K562 (cell line): ENCODE measurements around the gene NTRK1. TPM values are rescaled to one million over a fixed set of nuclear protein-coding genes. Genes with fewer than 3 reads are reported as not detected.

Source experiments
- BCOR ChIP-seq: fragments of 450-650 bp; IDR thresholded peaks from 2 replicates; pipeline ENCODE4 v1.6.1; 2016
- CHD4 ChIP-seq: fragments of 200-600 bp; sonication (generic); IDR thresholded peaks from 3 replicates; pipeline ENCODE4 v1.6.1; 2012; ENCODE audit warnings: low read depth, mild to moderate bottlenecking, mixed read lengths, low read length, inconsistent platforms; ENCODE audit not compliant: insufficient read depth, insufficient replicate concordance, poor library complexity, severe bottlenecking
- DNMT1 ChIP-seq: fragments of 450-650 bp; IDR thresholded peaks from 2 replicates; pipeline ENCODE4 v1.6.1; 2016; ENCODE audit warnings: antibody characterized with exemption, mild to moderate bottlenecking
- ELF2 ChIP-seq: fragments of 250-450 bp; sonication (Bioruptor Pico); IDR thresholded peaks from 2 replicates; pipeline ENCODE4 v1.5.0; 2021; ENCODE audit warnings: mild to moderate bottlenecking
- HDAC8 ChIP-seq: fragments of 450-650 bp; IDR thresholded peaks from 2 replicates; pipeline ENCODE4 v1.6.1; 2016; ENCODE audit warnings: mild to moderate bottlenecking, missing genetic modification characterization, moderate library complexity, missing compliant biosample characterization
- KLF10 ChIP-seq: fragments of 250-450 bp; sonication (Bioruptor Pico); IDR thresholded peaks from 2 replicates; pipeline ENCODE4 v1.6.1; 2021; ENCODE audit warnings: matching md5 sums
- MCM2 ChIP-seq: fragments of 450-650 bp; IDR thresholded peaks from 2 replicates; pipeline ENCODE4 v1.6.1; 2017; ENCODE audit warnings: low read depth, mild to moderate bottlenecking
- NRF1 ChIP-seq, 2 experiments: fragments of 450-650 bp; IDR thresholded peaks in 1 of 2; conservative IDR thresholded peaks in 1 of 2; 2 replicates each; pipeline ENCODE4 v1.6.1; 2014; ENCODE audit warnings: mild to moderate bottlenecking in 2 of 2
- OTX1 ChIP-seq: fragments of 450-650 bp; formaldehyde crosslinking; IDR thresholded peaks from 2 replicates; pipeline ENCODE4 v1.4.0; 2022; ENCODE audit warnings: mild to moderate bottlenecking
- YY1 ChIP-seq, 3 experiments: IDR thresholded peaks; 2 replicates each; pipeline ENCODE4 v1.6.1; 2011; ENCODE audit warnings: low read length in 2 of 3, mild to moderate bottlenecking in 2 of 3, moderate library complexity in 2 of 3, borderline replicate concordance in 1 of 3, control low read depth in 1 of 3, low read depth in 1 of 3; ENCODE audit not compliant: insufficient read depth in 3 of 3, insufficient replicate concordance in 2 of 3, control insufficient read depth in 1 of 3, insufficient read length in 1 of 3; ENCODE audit errors: extremely low read depth in 1 of 3
- ZKSCAN3 ChIP-seq: fragments of 250-450 bp; sonication (Bioruptor Pico); IDR thresholded peaks from 2 replicates; pipeline ENCODE4 v1.4.0; 2020
- ZNF583 ChIP-seq: fragments of 250-450 bp; sonication (Bioruptor Pico); IDR thresholded peaks from 2 replicates; pipeline ENCODE4 v1.4.0; 2020
- ZSCAN29 ChIP-seq: fragments of 450-650 bp; IDR thresholded peaks from 2 replicates; pipeline ENCODE4 v1.6.1; 2017
- polyA plus RNA-seq, 8 experiments: library from polyadenylated mRNA; depleted of rRNA in 4 of 8; stranded (reverse) in 5 of 8; unstranded in 3 of 8; fragments of >200 nt; fragmentation: Nextera tagmentation in 2 of 8; fragmentation: Illumina TruSeq in 1 of 8; extraction: Ambion mirVana in 2 of 8; extraction: Trizol in 1 of 8; gene quantifications; 2 replicates each; pipeline versions ENCODE4 v1.2.1 to v1.2.3, GENCODE V29; 2011 to 2014; ENCODE audit warnings: inconsistent platforms in 1 of 8, missing spikeins in 1 of 8
- total RNA-seq, 7 experiments: library from RNA; depleted of rRNA in 6 of 7; stranded (reverse); fragments of >200 nt in 6 of 7; fragmentation: Illumina TruSeq in 2 of 7; extraction: Trizol in 2 of 7; gene quantifications; 2 replicates each; pipeline versions ENCODE4 v1.2.1 to v1.2.3, GENCODE V29; 2011 to 2021; ENCODE audit warnings: low replicate concordance in 1 of 7
- TF ChIP-seq, protein P1 (sequence below): fragments of 250-450 bp; sonication (Bioruptor Pico); IDR thresholded peaks from 2 replicates; pipeline ENCODE4 v1.5.0; 2021
- TF ChIP-seq, protein P2 (sequence below): fragments of 450-650 bp; IDR thresholded peaks from 2 replicates; pipeline ENCODE4 v1.6.1; 2016; ENCODE audit warnings: mild to moderate bottlenecking
- TF ChIP-seq, protein P3 (sequence below): fragments of 250-450 bp; sonication (Bioruptor Pico); IDR thresholded peaks from 2 replicates; pipeline ENCODE4 v1.8.0; 2022; ENCODE audit warnings: inconsistent platforms
- TF ChIP-seq, protein P4 (sequence below): sonication (generic); formaldehyde crosslinking; IDR thresholded peaks from 2 replicates; pipeline ENCODE4 v1.5.0; 2020; ENCODE audit warnings: missing genetic modification reagents
- TF ChIP-seq, protein P5 (sequence below): fragments of 450-650 bp; IDR thresholded peaks from 2 replicates; pipeline ENCODE4 v1.6.1; 2016; ENCODE audit warnings: antibody characterized with exemption
- TF ChIP-seq, protein P6 (sequence below), 2 experiments: IDR thresholded peaks; 2 replicates each; pipeline ENCODE4 v1.6.1; 2011; ENCODE audit warnings: borderline replicate concordance in 1 of 2, control low read depth in 1 of 2, low read depth in 1 of 2, low read length in 1 of 2, mild to moderate bottlenecking in 1 of 2, mixed read lengths in 1 of 2, moderate library complexity in 1 of 2; ENCODE audit not compliant: insufficient read depth in 1 of 2, insufficient read length in 1 of 2, poor library complexity in 1 of 2, severe bottlenecking in 1 of 2; ENCODE audit errors: extremely low read depth in 1 of 2

NTRK1 gene
- total and polyA plus RNA-seq, 9 of the 15 experiments (the other 6 are each of a cell fraction or from before 2014, with no cell fraction given) = 0.46 to 30.0 (median 7.9) TPM

DNA sequence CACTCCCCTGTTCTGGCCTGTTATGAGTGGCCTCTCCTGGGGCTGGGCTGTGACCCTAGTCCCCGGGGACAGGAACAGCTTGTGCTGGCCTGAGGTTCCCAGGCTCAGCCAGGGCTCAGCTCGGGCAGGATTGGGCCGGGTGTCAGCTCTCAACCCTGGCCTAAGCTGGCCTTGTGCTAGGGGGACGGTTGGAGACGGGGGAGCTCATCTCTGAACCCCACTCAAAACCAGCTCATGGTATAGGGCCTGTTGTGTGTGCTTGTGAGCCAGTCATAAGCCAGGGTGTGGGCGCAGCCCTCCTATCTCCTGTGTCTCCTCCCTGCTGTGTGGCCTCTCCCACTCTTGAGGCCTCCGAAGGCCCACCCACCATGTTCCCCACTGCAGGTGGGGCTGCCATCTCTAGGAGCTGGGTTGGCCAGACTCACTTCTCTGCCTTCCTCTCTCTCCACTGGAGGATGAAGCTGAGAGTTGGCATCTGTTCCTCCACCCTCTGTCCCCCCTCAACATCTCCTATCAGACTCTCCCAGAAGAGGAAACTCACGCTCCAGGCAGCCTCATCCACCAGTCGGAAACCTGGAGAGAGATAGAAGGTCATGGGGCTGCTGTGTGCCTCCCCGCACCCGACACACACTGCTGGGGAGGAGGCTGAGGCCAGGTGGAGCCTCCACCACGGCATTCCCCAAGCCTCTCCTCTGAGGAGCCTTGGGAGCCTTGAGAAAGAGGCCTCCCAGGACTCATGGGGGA, 34.2 kb downstream of the NTRK1 start (continued):
- TF ChIP-seq, protein P1, sequence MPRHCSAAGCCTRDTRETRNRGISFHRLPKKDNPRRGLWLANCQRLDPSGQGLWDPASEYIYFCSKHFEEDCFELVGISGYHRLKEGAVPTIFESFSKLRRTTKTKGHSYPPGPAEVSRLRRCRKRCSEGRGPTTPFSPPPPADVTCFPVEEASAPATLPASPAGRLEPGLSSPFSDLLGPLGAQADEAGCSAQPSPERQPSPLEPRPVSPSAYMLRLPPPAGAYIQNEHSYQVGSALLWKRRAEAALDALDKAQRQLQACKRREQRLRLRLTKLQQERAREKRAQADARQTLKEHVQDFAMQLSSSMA = no peak
- TF ChIP-seq ZNF583 (CRISPR knock-in tag) (no peak), HDAC8 (tag) (no peak), MCM2 (no peak), BCOR (0 out of 2 replicates have a peak, but pooled peaks have one; percentile 12), CHD4 (no peak), KLF10 (CRISPR knock-in tag) (no peak), OTX1 (CRISPR knock-in tag) (no peak), YY1 (IDR thresholded peaks at IDR 0.05; ENCODE audit: borderline replicate concordance in 1 of 3, control insufficient read depth in 1 of 3, extremely low read depth in 1 of 3, insufficient read depth in 3 of 3, insufficient read length in 1 of 3, insufficient replicate concordance in 2 of 3, low read depth in 1 of 3, low read length in 2 of 3) (no peak), DNMT1 (no peak), ZSCAN29 (no peak), NRF1 (conservative IDR thresholded peaks at IDR 0.05 in 1 of 2, IDR thresholded peaks at IDR 0.05 in 1 of 2) (no peak), ELF2 (CRISPR knock-in tag) (0 out of 2 replicates have a peak, but pooled peaks have one; percentile 23), ZKSCAN3 (no peak)
- TF ChIP-seq, protein P2, sequence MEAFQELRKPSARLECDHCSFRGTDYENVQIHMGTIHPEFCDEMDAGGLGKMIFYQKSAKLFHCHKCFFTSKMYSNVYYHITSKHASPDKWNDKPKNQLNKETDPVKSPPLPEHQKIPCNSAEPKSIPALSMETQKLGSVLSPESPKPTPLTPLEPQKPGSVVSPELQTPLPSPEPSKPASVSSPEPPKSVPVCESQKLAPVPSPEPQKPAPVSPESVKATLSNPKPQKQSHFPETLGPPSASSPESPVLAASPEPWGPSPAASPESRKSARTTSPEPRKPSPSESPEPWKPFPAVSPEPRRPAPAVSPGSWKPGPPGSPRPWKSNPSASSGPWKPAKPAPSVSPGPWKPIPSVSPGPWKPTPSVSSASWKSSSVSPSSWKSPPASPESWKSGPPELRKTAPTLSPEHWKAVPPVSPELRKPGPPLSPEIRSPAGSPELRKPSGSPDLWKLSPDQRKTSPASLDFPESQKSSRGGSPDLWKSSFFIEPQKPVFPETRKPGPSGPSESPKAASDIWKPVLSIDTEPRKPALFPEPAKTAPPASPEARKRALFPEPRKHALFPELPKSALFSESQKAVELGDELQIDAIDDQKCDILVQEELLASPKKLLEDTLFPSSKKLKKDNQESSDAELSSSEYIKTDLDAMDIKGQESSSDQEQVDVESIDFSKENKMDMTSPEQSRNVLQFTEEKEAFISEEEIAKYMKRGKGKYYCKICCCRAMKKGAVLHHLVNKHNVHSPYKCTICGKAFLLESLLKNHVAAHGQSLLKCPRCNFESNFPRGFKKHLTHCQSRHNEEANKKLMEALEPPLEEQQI = no peak
- TF ChIP-seq, protein P3, sequence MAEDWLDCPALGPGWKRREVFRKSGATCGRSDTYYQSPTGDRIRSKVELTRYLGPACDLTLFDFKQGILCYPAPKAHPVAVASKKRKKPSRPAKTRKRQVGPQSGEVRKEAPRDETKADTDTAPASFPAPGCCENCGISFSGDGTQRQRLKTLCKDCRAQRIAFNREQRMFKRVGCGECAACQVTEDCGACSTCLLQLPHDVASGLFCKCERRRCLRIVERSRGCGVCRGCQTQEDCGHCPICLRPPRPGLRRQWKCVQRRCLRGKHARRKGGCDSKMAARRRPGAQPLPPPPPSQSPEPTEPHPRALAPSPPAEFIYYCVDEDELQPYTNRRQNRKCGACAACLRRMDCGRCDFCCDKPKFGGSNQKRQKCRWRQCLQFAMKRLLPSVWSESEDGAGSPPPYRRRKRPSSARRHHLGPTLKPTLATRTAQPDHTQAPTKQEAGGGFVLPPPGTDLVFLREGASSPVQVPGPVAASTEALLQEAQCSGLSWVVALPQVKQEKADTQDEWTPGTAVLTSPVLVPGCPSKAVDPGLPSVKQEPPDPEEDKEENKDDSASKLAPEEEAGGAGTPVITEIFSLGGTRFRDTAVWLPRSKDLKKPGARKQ (CRISPR knock-in tag) = no peak
- TF ChIP-seq, protein P4, sequence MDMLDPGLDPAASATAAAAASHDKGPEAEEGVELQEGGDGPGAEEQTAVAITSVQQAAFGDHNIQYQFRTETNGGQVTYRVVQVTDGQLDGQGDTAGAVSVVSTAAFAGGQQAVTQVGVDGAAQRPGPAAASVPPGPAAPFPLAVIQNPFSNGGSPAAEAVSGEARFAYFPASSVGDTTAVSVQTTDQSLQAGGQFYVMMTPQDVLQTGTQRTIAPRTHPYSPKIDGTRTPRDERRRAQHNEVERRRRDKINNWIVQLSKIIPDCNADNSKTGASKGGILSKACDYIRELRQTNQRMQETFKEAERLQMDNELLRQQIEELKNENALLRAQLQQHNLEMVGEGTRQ (CRISPR knock-in tag) = no peak
- TF ChIP-seq, protein P5, sequence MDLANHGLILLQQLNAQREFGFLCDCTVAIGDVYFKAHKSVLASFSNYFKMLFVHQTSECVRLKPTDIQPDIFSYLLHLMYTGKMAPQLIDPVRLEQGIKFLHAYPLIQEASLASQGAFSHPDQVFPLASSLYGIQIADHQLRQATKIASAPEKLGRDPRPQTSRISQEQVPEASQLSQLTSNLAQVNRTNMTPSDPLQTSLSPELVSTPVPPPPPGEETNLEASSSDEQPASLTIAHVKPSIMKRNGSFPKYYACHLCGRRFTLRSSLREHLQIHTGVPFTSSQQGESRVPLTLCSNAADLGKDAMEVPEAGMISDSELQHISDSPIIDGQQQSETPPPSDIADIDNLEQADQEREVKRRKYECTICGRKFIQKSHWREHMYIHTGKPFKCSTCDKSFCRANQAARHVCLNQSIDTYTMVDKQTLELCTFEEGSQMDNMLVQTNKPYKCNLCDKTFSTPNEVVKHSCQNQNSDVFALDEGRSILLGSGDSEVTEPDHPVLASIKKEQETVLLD = peak; percentile 69; the same call in 1 of the 2 replicates
- TF ChIP-seq, protein P6, sequence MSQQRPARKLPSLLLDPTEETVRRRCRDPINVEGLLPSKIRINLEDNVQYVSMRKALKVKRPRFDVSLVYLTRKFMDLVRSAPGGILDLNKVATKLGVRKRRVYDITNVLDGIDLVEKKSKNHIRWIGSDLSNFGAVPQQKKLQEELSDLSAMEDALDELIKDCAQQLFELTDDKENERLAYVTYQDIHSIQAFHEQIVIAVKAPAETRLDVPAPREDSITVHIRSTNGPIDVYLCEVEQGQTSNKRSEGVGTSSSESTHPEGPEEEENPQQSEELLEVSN (IDR thresholded peaks at IDR 0.05; ENCODE audit: borderline replicate concordance in 1 of 2, extremely low read depth in 1 of 2, insufficient read depth in 1 of 2, insufficient read length in 1 of 2, low read depth in 1 of 2, low read length in 1 of 2, poor library complexity in 1 of 2, severe bottlenecking in 1 of 2) = peak in 1 of 2 experiments; percentile 39
